ENCODE results near the gene KRTAP19-8.

KRTAP19-8 gene

DNA sequence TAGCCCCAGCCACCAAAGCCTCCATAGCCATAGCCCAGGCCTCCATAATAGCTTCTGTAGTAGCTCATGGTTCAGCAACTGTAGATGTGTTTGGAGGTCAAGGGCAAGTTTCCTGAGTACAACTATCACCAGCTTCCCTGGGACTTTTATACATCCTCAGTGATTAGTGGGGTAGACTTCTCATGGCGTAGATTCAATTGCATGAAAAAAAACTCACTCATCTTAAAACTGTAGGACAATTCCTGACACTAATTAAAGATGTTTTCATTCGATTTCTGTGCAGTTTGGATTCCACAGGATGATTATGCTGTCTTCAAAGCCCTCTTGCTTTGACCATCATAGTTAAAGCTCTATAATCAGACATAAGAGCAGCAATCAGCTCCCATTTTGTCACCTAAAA is at the start of gene KRTAP19-8:
KRTAP19-8 (minus strand) TSS at position 101 of the 400 bp plus-strand sequence; CDS start at position 68, 33 bp downstream.
- DNase-seq: no peak

DNA sequence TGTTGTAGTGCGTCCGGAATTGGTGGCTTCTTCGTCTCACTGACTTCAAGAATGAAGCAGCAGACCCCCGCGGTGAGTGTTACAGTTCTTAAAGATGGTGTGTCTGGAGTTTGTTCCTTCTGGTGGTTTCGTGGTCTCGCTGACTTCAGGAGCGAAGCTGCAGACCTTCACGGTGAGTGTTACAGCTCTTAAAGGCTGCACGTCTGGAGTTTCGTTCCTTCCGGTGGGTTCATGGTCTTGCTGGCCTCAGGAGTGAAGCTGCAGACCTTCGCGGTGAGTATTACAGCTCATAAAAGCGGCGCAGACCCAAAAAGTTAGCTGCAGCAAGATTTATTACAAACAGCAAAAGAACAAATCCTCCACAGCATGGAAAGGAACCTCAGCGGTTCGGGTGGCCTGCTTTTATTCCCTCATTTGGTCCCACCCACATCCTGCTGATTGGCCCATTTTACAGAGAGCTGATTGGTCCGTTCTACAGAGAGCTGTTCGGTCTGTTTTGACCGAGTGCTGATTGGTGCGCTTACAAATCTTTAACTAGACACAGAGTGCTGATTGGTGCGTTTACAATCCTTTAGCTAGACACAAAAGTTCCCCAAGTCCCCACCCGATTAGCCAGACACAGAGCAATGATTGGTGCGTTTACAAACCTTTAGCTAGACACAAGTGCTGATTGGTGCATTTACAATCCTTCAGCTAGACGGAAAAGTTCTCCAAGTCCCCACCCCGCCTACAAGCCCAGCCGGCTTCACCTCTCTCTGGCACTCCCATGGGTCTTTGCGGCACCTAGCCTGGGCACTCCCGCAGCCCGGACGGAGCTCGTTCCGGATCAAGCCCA is 49.6 kb upstream of the KRTAP19-8 start:
- DNase-seq: no peak

GRCh38 chr21:31084689-31085088 is 46.4 kb upstream of the KRTAP19-8 start:
- no peak for DNase-seq

GRCh38 chr21:31078796-31079195 is 40.5 kb upstream of the KRTAP19-8 start:
- no peak for DNase-seq

- DNase-seq: no peak
Observed at GRCh38 chr21:31078216-31078615, 39.9 kb upstream of the KRTAP19-8 start.

DNA sequence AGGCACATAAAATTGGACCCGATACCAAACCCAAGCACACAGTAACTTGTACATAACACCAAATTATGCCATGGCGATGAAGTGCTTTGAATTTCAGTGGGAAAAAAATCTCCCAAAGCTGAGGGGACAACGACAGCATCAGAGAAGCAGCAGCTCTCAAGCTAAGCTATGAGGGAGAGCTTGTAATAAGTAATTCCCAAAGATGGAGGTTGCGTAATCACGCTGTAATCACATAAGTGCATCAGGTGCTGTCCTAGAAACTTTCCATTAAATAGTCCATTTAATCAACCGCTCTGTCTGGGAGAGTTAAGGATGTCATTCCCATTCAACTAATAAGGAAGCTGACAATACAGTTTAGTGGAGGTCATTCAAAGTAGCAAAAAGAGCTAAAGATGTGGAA is 37.6 kb upstream of the KRTAP19-8 start:
- no peak for DNase-seq

DNA sequence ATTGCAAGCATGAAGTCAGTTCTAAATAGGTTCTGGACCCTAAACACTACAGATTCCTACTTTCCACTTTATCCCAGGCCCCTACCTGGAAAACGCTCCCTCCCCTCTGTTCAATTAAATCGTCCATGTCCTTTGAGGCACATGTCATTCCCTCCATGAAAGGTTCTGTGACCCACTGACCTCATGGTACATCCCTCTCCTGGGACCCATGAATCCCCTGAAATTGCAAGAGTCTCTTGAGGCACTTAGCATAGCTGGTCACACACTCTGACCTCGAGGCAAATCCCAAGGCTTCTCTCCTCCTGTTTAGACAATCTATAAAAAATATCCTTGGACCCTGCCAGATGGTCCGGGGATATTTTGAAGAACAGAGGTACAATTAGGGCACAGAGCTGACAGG is 34.3 kb upstream of the KRTAP19-8 start:
- no peak for DNase-seq

GRCh38 chr21:31064803-31065202 is 26.5 kb upstream of the KRTAP19-8 start:
- no peak for DNase-seq

DNA sequence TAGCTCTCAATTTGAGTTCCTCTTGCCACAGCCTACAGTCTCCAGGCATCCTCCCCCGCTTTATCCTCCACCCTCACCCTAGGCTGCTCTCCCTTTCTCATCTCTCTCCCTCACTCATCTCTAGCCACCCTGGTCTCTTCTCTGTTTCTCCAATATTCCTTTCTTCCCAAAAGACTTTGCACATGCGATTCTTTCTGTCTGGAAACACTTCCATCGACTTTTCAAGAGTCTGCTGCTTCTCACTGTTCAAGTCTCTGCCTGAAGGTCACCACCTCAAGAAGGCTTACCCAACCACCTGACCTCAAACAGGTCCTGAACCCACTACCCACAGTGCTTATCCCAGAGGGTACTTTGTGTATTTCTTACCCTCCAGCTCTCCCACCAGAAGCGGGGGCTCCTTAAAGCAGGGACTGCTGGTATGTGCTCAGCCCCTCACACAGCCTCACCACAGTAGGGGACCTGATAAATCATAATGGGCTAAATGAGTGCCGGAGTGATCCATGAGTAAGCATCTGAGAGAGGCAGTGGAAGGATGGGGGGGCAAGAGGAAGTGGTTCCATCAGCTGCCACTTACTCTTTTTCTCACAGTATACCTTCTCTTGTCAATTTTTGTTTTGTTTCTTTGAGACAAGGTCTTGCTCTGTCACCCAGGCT is 14.3 kb upstream of the KRTAP19-8 start:
- DNase-seq: no peak

GRCh38 chr21:31050577-31051157 is 12.4 kb upstream of the KRTAP19-8 start:
- no peak for DNase-seq

- no peak for DNase-seq
Observed at GRCh38 chr21:31045841-31046240, 7.6 kb upstream of the KRTAP19-8 start.

DNA sequence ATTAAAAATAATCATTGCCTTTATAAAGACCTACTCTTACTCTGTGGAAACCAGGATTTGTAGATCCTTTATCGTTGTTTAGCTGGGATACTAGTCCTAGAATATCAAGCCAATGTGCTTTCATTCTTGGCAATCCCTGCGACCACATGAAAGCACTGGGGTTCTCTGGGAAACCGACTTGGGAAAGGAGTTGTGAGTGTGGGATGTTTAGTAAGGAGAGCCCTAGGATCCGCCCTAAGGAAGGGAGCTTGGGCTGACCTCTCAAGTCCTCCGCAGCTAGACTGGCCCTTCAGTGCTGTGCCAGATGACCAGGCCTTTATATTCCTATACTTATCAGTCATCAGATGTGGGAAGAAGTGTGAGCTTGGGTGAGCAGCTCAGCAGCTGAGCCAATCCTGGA is 5.2 kb upstream of the KRTAP19-8 start:
- peak; percentile 22 for DNase-seq

GRCh38 chr21:31042080-31042464 is 3.8 kb upstream of the KRTAP19-8 start:
- DNase-seq: no peak

DNA sequence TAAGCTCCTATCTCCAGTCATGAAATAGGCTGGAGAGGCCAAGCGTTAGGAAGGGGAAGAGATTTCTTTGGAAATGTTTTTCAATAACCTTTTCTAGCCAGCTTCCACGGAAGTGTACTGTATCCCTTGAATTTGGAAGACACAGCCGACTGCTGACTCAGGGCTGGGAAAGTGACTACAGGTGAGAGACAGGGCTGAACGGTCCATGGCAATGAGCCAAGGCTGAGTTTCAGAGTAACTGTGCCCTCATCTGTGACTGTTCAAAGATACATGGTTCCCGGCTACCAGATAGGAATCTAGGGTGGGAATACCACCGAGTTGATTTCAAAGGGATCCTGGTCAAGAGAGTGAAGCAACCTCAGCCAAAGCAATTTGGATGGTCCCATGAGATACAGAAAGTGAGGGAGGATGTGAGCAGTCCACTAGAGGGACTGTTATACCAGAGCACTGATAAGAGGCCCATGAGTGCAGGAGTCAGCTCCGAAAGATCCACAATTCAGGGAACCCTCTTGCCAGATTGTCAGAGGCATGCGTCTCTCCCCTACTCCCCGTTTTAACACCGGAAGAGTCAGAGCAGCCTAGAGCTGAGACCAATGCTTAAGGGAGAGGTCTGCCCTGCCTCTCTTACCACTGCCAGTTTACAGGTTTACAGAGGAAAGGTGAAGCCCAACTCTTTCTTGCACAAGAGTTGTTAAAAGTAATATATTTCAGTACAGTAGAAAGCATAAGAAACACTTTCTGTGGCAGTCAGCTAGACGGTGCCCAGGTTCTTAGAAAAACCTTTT is 3.2 kb upstream of the KRTAP19-8 start:
- no peak for DNase-seq

DNA sequence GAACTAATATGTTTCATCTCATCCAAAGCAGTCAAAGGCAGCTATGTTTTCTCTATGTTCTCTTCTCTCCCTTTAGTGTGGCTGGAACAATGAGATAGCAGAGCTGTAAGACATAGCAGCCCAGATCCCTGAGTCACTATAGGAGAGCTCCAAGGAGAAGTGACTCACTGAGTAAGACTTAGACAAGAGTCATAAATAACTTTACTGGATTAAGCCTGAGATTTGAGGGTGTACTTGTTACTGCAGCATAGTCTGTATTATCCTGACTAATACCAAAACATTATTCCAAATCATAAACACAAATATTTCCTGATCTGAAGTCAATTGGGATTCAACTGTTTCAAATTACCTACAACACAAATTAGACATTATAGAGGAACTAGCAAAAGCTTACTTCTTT is 3.9 kb downstream of the KRTAP19-8 start:
- DNase-seq: no peak

- DNase-seq: no peak
Observed at GRCh38 chr21:31030367-31031106, 7.7 kb downstream of the KRTAP19-8 start.

DNA sequence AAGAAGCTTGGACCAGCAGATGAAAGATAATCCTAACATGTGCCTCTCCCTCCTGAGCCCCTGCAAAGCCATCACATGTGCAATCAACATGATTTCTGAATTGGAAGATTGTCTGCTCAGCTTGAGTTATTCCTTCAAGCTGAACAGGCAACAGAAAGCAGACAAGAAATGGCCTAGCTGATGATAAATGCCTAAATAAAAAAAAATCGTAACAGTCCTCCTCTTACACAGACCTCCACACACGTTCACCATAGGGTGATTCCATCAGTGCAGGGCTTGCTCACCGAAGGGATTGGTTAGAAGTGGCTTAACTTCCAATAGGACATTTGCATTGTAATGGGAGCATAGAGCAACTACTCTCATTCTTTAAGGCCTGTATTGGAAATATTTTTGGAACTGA is 14.6 kb downstream of the KRTAP19-8 start:
- no peak for DNase-seq

DNA sequence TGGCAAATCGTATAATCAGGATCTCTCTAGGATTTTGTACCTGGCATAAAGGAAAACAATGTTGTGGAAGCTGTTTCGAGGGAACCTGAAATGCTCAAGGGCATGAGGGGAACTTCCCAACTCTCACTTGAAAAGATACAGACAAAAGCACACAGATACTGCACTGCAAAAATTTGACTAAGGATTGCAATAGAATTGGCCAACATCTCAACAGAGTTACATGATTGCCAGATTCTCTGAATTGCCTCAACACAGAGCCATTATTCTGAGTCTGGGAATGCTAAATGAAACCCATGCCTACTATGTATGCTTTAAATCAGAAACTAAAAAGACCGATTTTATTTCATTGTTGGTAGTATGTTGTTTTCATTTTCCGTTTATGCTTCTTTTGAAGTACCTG is 16.0 kb downstream of the KRTAP19-8 start:
- no peak for DNase-seq

- DNase-seq: no peak
Observed at GRCh38 chr21:31018232-31018631, 20.0 kb downstream of the KRTAP19-8 start.

GRCh38 chr21:31014891-31015290 is 23.4 kb downstream of the KRTAP19-8 start:
- DNase-seq: no peak

- DNase-seq: no peak
Observed at GRCh38 chr21:31012133-31013089, 25.9 kb downstream of the KRTAP19-8 start.
